SK-N-SH (cell line): ENCODE results near the gene KAT6B.

Source experiments
- EP300 ChIP-seq, 2 experiments: IDR thresholded peaks; 2 replicates each; pipeline versions ENCODE4 v1.4.0 to v1.6.1; 2012; ENCODE audit warnings: borderline replicate concordance in 1 of 2, low read depth in 1 of 2, low read length in 1 of 2
- FOSL2 ChIP-seq: IDR thresholded peaks from 2 replicates; pipeline ENCODE4 v1.4.0; 2012; ENCODE audit warnings: low read depth, mild to moderate bottlenecking, moderate library complexity, borderline replicate concordance
- FOXJ3 ChIP-seq: sonication (generic); formaldehyde crosslinking; IDR thresholded peaks from 2 replicates; pipeline ENCODE4 v1.5.1; 2020; ENCODE audit warnings: mild to moderate bottlenecking, missing genetic modification reagents
- MEF2A ChIP-seq: IDR thresholded peaks from 2 replicates; pipeline ENCODE4 v1.4.0; 2012; ENCODE audit warnings: low read depth, borderline replicate concordance
- POLR2AphosphoS5 ChIP-seq: IDR thresholded peaks from 2 replicates; pipeline ENCODE4 v1.6.1; 2012; ENCODE audit warnings: low read depth, low read length
- TEAD4 ChIP-seq: IDR thresholded peaks from 2 replicates; pipeline ENCODE4 v1.4.0; 2012; ENCODE audit warnings: mild to moderate bottlenecking, borderline replicate concordance; ENCODE audit not compliant: insufficient read depth
- TF ChIP-seq, protein P1 (sequence below): fragments of 200-600 bp; sonication (generic); IDR thresholded peaks from 2 replicates; pipeline ENCODE4 v1.6.1; 2017; ENCODE audit warnings: antibody characterized with exemption, mild to moderate bottlenecking, moderate library complexity
- TF ChIP-seq, protein P2 (sequence below): IDR thresholded peaks from 2 replicates; pipeline ENCODE4 v1.6.1; 2012; ENCODE audit warnings: mild to moderate bottlenecking, low read depth, low read length, moderate library complexity
- TF ChIP-seq, protein P3 (sequence below): fragments of 150-350 bp; IDR thresholded peaks from 2 replicates; pipeline ENCODE4 v1.6.1; 2016; ENCODE audit warnings: mild to moderate bottlenecking, low read depth, low read length

DNA sequence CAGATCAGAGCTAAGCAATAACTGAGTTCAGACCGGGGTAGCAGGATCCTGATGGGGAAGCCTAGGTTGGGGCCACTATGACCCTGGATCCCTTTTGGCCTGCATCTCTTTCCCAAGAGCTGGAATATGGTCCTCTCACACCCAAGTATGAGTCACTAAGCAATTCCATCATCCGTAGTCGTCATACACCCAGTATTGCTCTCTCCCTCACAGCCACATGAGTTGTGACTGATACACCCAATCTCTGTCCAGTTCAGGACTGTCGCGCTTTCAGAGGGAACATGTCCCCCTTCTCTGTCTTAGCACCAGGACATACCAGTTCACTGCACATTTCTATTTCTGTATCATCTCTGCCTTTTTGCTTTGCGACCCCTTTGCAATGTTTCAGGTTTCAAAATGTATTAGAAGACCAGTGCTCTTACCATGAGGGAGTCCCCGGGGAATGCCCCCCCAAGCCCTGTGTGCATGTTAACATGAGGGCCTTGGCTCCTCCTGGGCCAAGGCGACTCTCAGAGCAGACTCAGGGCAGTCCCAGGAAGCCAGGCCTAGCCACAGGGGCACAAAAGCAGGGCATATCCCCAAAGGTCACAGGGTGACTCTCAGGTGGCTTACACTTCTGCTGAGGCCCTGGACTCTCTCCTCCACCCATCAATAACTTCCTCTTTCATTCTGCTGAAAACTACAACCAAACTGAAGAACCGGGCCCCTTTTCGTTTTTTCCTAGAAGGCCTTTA lies 209.7 kb downstream of the KAT6B start:
- TF ChIP-seq POLR2AphosphoS5 (no peak), MEF2A (no peak), TEAD4 (no peak), FOXJ3 (CRISPR knock-in tag) (no peak), EP300 (IDR thresholded peaks at IDR 0.05; ENCODE audit: borderline replicate concordance in 1 of 2, low read depth in 1 of 2, low read length in 1 of 2) (no peak), FOSL2 (no peak)
- TF ChIP-seq, protein P1, sequence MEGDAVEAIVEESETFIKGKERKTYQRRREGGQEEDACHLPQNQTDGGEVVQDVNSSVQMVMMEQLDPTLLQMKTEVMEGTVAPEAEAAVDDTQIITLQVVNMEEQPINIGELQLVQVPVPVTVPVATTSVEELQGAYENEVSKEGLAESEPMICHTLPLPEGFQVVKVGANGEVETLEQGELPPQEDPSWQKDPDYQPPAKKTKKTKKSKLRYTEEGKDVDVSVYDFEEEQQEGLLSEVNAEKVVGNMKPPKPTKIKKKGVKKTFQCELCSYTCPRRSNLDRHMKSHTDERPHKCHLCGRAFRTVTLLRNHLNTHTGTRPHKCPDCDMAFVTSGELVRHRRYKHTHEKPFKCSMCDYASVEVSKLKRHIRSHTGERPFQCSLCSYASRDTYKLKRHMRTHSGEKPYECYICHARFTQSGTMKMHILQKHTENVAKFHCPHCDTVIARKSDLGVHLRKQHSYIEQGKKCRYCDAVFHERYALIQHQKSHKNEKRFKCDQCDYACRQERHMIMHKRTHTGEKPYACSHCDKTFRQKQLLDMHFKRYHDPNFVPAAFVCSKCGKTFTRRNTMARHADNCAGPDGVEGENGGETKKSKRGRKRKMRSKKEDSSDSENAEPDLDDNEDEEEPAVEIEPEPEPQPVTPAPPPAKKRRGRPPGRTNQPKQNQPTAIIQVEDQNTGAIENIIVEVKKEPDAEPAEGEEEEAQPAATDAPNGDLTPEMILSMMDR, result no peak
- TF ChIP-seq, protein P2, sequence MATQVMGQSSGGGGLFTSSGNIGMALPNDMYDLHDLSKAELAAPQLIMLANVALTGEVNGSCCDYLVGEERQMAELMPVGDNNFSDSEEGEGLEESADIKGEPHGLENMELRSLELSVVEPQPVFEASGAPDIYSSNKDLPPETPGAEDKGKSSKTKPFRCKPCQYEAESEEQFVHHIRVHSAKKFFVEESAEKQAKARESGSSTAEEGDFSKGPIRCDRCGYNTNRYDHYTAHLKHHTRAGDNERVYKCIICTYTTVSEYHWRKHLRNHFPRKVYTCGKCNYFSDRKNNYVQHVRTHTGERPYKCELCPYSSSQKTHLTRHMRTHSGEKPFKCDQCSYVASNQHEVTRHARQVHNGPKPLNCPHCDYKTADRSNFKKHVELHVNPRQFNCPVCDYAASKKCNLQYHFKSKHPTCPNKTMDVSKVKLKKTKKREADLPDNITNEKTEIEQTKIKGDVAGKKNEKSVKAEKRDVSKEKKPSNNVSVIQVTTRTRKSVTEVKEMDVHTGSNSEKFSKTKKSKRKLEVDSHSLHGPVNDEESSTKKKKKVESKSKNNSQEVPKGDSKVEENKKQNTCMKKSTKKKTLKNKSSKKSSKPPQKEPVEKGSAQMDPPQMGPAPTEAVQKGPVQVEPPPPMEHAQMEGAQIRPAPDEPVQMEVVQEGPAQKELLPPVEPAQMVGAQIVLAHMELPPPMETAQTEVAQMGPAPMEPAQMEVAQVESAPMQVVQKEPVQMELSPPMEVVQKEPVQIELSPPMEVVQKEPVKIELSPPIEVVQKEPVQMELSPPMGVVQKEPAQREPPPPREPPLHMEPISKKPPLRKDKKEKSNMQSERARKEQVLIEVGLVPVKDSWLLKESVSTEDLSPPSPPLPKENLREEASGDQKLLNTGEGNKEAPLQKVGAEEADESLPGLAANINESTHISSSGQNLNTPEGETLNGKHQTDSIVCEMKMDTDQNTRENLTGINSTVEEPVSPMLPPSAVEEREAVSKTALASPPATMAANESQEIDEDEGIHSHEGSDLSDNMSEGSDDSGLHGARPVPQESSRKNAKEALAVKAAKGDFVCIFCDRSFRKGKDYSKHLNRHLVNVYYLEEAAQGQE, result no peak
- TF ChIP-seq, protein P3, sequence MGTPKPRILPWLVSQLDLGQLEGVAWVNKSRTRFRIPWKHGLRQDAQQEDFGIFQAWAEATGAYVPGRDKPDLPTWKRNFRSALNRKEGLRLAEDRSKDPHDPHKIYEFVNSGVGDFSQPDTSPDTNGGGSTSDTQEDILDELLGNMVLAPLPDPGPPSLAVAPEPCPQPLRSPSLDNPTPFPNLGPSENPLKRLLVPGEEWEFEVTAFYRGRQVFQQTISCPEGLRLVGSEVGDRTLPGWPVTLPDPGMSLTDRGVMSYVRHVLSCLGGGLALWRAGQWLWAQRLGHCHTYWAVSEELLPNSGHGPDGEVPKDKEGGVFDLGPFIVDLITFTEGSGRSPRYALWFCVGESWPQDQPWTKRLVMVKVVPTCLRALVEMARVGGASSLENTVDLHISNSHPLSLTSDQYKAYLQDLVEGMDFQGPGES, result no peak
